GM13976 (cell line): ENCODE measurements around the gene SASH1.

Experiments
- DNase-seq: peaks from one replicate; pipeline ENCODE4 v3.0.0; 2012; ENCODE audit warnings: low spot score
- CTCF ChIP-seq: IDR thresholded peaks from 2 replicates; pipeline ENCODE4 v1.5.1; 2012; ENCODE audit warnings: borderline replicate concordance, mild to moderate bottlenecking; ENCODE audit not compliant: insufficient read depth; ENCODE audit errors: extremely low read depth, missing control alignments, control extremely low read depth
- in situ Hi-C: fragments of 300-500 bp; cut with MboI; formaldehyde crosslinking; loops from one replicate; pipeline ENCODE4 v1.12.0; 2022; ENCODE audit warnings: low sequenced_read_pairs, mixed read lengths, inconsistent platforms; ENCODE audit not compliant: unreplicated experiment

SASH1 gene

GRCh38 chr6:148395583-148396101 lies 53.0 kb downstream of the SASH1 start:
- in situ Hi-C loops = no loop called here
- no peak for TF ChIP-seq CTCF
- DNase-seq = no peak

- no peak for TF ChIP-seq CTCF
- DNase-seq = no peak
- in situ Hi-C loops = no loop called here
These were observed 53.8 kb downstream of the SASH1 start for GRCh38 chr6:148396411-148396810.

- no peak for TF ChIP-seq CTCF
- in situ Hi-C loops = no loop called here
- DNase-seq = no peak
These were observed 54.3 kb downstream of the SASH1 start for GRCh38 chr6:148396926-148397325.

- DNase-seq = no peak
- TF ChIP-seq CTCF = no peak
- in situ Hi-C loops = no loop called here
These were observed 55.6 kb downstream of the SASH1 start for GRCh38 chr6:148398244-148398643.

- no peak for TF ChIP-seq CTCF
- DNase-seq = no peak
- in situ Hi-C loops = no loop called here
These were observed 56.0 kb downstream of the SASH1 start for GRCh38 chr6:148398678-148399077.

- no peak for TF ChIP-seq CTCF
- no peak for DNase-seq
- in situ Hi-C loops = no loop called here
These were observed 58.9 kb downstream of the SASH1 start for GRCh38 chr6:148401571-148401970.
